GM21619 (cell line): ENCODE results near the gene NCAM2.
"Not testable (repeated sequence)": the region's sequence is repeated elsewhere in the genome, so short reads cannot be mapped to it uniquely, and the experiment has no call there.

Experiments used
- ATAC-seq: cut with Tn5 transposase; IDR thresholded peaks from one replicate; pipeline ENCODE4 v1.9.1; 2021; ENCODE audit not compliant: unreplicated experiment

The NCAM2 gene

GRCh38 chr21:21291883-21292569 is 293.8 kb downstream of the NCAM2 start:
- no peak for ATAC-seq

- no peak for ATAC-seq
Measured at GRCh38 chr21:21295303-21295702, 297.1 kb downstream of the NCAM2 start.

DNA sequence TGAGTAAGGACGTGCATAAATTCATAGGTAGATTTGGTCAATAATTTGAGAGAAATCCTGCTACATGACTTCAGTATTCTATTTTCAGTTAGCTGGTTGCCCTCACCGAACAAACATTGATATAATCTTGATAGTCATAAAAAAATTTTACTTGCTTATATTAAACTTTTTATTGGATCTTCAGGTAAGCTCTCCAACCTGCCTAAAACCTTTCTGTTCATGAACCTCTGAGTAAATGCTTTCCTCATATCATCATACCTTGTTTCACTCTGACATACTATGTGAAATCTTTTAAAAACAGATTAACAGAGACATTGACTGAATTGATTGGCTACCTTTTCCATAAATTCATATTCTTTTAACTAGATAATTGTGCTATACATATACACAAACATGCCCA is 299.0 kb downstream of the NCAM2 start:
- ATAC-seq: no peak

GRCh38 chr21:21301013-21301412 is 302.8 kb downstream of the NCAM2 start:
- ATAC-seq: no peak

DNA sequence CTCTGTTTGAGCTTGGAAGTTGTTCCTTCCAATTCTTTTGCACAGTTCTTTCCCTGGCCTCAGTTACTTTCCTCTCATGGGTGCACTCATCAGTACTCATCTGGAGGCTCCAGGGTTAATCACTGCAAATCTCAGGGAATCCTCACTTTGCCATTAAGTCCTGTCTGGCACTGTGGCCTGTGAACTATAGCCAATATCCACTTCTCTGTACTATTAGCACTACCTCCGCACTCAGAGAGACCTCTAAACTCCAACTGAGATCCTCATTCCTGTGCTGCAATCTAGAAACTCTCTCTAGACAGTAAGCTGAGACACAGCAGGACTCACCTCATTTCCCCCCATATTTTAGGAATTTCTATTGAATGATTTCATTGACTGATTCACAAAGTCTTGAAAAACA is 311.3 kb downstream of the NCAM2 start:
- ATAC-seq: no peak

DNA sequence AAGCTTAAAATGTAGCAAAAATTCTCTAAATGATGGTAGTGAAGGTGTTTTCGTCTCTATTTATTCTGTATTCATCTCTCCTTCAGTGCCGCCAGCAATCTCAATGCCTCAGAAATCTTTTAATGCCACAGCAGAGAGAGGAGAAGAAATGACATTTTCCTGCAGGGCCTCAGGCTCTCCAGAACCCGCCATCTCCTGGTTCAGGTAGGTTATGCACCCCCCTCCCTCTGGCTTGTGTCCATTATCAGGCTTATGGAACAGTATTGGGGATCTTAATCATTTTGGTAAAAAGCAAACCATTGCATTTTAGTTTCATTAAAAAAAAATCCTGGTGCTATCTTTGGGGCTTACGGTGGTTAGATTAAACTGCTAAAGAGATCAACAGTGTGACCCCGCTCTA is 326.1 kb downstream of the NCAM2 start:
- no peak for ATAC-seq

GRCh38 chr21:21332492-21332891 is 334.3 kb downstream of the NCAM2 start:
- no peak for ATAC-seq

DNA sequence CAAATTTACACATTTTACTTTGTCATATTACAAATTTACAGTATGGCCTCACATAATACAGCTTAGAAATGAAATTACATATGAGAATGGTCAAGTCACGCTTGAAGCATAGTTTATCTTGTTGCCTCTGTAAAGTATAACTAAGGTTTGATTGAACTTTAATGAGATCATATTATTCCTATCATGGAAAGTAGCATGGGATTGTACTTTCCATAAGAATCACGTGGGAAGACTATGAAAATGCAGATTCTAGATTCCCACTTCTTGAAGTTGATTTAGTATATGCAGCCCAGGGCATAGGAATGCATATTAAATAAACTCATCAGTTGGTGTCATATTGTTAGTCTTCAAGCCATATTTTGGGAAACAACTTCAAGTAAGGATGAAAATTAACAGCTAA is 342.8 kb downstream of the NCAM2 start:
- ATAC-seq: no peak

DNA sequence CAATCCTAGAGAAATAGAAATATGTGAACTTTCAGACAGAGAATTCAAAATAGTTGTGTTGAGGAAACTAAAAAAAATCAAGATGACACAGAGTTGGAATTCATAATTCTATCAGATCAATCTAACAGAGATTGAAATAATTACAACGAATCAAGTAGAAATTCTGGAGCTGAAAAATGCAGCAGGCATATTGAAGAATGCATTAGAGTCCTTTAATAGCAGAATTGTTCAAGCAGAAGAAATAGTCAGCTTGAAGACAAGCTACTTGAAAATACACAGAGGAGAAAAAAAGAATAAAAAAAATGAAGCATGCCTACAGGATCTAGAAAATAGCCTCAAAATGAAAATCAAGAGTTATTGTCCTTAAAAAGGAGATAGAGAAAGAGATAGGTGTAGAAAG is 347.1 kb downstream of the NCAM2 start:
- ATAC-seq: no peak

- no peak for ATAC-seq
Measured at GRCh38 chr21:21345872-21346271, 347.7 kb downstream of the NCAM2 start.

GRCh38 chr21:21366277-21366676 is 368.1 kb downstream of the NCAM2 start:
- no peak for ATAC-seq

DNA sequence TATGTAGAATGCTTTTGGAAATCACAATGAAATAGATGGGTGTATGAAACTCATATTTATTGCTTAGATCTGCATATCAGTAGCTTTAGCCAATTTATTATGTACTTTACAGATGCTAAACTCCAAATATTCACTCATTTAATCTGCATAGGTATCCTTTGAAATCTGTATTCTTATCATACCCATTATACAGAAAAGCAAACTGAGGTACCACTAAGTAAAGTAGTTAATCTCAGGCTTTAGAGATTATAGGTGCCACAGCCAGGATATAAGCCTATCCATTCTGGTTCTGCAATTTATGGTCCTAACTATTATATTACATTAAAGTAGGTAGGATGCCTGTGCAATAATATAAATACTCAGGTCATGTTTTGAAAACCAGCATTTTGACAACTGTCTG is 369.4 kb downstream of the NCAM2 start:
- no peak for ATAC-seq

DNA sequence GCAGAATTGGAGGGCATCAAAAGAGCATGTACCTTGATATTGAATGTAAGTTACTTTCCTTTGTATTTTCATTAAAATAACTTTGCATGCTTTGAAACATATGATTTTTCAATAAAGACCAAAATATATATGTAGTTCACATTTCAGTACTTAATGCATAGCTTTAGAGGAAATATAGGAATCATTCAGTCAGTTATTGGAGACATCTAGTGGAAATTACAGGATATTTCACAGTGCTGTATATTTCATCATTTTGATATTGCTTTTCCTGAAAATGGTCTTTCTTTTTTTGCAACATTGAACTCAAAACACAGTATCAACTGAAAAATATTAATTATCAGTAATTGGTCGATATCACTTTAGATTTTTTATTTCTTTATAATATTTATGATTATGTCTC is 375.8 kb downstream of the NCAM2 start:
- ATAC-seq: no peak

- no peak for ATAC-seq
Measured at GRCh38 chr21:21383126-21383525, 384.9 kb downstream of the NCAM2 start.

- no peak for ATAC-seq
Measured at GRCh38 chr21:21384977-21385376, 386.8 kb downstream of the NCAM2 start.

GRCh38 chr21:21385404-21385803 is 387.2 kb downstream of the NCAM2 start:
- no peak for ATAC-seq

GRCh38 chr21:21387916-21388315 is 389.7 kb downstream of the NCAM2 start:
- no peak for ATAC-seq

DNA sequence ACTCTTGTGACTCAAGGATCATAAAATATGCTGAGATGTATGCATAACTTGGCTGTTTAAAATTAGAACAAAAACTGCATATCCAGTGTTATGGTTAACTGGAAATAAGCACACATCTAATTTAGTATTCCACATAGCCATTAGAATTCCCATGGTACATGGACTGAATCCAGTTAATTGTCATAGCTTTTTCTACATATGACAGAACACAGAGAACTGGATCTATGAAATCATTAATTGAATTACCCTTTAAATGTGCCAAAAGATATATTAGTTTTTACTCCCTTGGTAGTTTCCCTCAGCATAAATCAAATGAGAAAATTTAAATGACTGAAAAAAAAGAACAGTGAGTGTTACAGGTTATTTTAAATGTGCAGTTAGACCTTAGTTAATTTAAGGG is 395.9 kb downstream of the NCAM2 start:
- ATAC-seq: no peak

- ATAC-seq: no peak
Measured at GRCh38 chr21:21396424-21396823, 398.2 kb downstream of the NCAM2 start.

DNA sequence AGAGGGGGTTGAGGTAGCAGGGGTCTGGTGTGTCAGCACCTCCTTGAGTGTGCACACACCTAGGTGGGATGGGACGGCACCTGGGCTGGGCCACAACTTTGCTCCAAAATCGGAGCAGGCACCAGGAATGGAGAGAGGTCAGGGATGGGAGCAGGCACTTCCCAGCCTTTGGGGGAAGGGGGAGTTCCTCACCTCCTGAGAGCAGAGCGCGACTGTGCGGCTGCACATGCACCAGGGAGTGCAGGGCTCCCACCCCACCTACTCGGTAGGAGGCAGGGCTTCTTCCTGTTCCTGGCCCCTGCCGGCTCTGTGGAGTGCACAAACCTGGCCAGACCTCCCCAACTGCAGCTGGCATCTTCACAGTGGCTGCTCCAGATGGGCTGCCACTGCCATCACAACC is 399.3 kb downstream of the NCAM2 start:
- ATAC-seq: no peak

DNA sequence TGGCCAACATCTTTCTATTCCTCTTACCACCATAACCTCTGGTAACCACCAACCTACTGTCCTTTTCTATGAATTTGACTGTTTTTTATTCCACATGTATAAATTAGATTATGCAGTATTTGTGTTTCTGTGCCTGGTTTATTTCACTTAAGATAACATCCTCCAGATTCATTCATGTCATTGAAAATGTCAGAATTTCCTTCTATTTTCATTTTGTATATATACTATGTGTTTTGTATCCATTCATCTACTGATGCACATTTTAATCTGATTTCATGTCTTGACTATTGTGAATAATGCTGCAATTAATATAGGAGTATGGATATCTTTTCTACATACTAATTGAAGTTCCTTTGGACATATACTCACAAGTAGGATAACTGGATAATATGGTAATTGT is 403.2 kb downstream of the NCAM2 start:
- ATAC-seq: no peak

- not testable (repeated sequence) for ATAC-seq
Measured at GRCh38 chr21:21402187-21402586, 404.0 kb downstream of the NCAM2 start.

GRCh38 chr21:21404261-21404660 is 406.1 kb downstream of the NCAM2 start:
- peak; percentile 61 for ATAC-seq
